Fibroblast of lung (primary cell): Measurements from ENCODE around the gene FAM114A1.

Source experiments
- EZH2 ChIP-seq: IDR thresholded peaks from 2 replicates; pipeline ENCODE4 v1.5.1; 2012; ENCODE audit warnings: low read length, control low read depth, mild to moderate bottlenecking; ENCODE audit errors: missing control alignments
- TF ChIP-seq, protein P1 (sequence below), 2 donors: IDR thresholded peaks in 1 of 2; conservative IDR thresholded peaks in 1 of 2; 1 replicate in 1 of 2; 2 replicates in 1 of 2; pipeline ENCODE4 v1.5.1; 2011 to 2012; ENCODE audit warnings: low read length in 2 of 2, control low read depth in 1 of 2, inconsistent platforms in 1 of 2, low read depth in 1 of 2, mild to moderate bottlenecking in 1 of 2

DNA sequence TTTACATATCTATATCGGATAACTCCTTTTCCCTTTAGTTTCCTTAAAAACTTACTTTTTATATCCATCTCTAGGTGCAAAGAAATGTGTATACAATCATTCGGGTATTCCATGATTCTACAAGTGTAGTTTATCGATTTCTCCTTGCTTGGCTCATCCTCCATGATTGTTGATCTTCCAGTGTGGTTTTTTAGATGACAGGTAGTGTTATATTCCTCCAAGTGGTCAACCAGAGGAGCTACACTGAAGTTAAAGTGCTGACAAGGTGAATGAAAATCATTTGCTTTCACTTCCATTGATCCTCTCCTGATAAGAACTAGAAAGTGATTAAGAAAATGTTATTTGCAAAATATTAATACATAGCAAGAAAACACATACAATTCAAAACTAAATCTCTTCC is 126.1 kb downstream of the FAM114A1 start:
- TF ChIP-seq, protein P1, sequence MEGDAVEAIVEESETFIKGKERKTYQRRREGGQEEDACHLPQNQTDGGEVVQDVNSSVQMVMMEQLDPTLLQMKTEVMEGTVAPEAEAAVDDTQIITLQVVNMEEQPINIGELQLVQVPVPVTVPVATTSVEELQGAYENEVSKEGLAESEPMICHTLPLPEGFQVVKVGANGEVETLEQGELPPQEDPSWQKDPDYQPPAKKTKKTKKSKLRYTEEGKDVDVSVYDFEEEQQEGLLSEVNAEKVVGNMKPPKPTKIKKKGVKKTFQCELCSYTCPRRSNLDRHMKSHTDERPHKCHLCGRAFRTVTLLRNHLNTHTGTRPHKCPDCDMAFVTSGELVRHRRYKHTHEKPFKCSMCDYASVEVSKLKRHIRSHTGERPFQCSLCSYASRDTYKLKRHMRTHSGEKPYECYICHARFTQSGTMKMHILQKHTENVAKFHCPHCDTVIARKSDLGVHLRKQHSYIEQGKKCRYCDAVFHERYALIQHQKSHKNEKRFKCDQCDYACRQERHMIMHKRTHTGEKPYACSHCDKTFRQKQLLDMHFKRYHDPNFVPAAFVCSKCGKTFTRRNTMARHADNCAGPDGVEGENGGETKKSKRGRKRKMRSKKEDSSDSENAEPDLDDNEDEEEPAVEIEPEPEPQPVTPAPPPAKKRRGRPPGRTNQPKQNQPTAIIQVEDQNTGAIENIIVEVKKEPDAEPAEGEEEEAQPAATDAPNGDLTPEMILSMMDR (conservative IDR thresholded peaks at IDR 0.05 in 1 of 2, IDR thresholded peaks at IDR 0.05 in 1 of 2; ENCODE audit: low read depth in 1 of 2, low read length in 2 of 2): peak in 1 of 2 donors; percentile 17
- no peak for TF ChIP-seq EZH2
